ENCODE measurements around the gene MRS2. TPM values are rescaled to one million over a fixed set of nuclear protein-coding genes. Genes with fewer than 3 reads are reported as not detected.

MRS2 gene
- total and polyA plus RNA-seq, 2 donors (not counting 3 experiments of a cell fraction or from before 2014, with no cell fraction given): 12.1 to 21.1 TPM

- Histone ChIP-seq H3K27me3 (ENCODE audit: control insufficient read depth in 2 of 2, insufficient read depth in 2 of 2, low read length in 2 of 2) (no peaks in the 10 kb centered on the region), H3K9me3 (replicated peaks; ENCODE audit: control insufficient read depth, insufficient read depth, low read length) (no peaks in the 10 kb centered on the region), H3K79me2 (ENCODE audit: control insufficient read depth, insufficient read depth, low read length) (no peaks in the 10 kb centered on the region), H3K4me2 (ENCODE audit: insufficient read depth, low read length) (no peak overlapping the region), H3K9me1 (replicated peaks; ENCODE audit: control insufficient read depth, extremely low read depth, insufficient read depth, low read length) (no peaks in the 10 kb centered on the region), H3K4me1 (ENCODE audit: control insufficient read depth, extremely low read depth, insufficient read depth, low read length) (no peaks in the 10 kb centered on the region), H2AFZ (ENCODE audit: low read depth, low read length) (no peak overlapping the region), H3K4me3 (replicated peaks in 1 of 3; ENCODE audit: insufficient read depth in 1 of 3, low read depth in 1 of 3, low read length in 3 of 3) (no peak overlapping the region), H3K27ac (ENCODE audit: insufficient read depth, low read depth, low read length) (no peak overlapping the region), H3K9ac (replicated peaks; ENCODE audit: extremely low read depth, insufficient read depth, low read length) (no peak overlapping the region), H3K36me3 (ENCODE audit: control insufficient read depth in 2 of 2, extremely low read depth in 1 of 2, insufficient read depth in 2 of 2, low read length in 2 of 2) (no peaks in the 10 kb centered on the region), H4K20me1 (replicated peaks; ENCODE audit: control insufficient read depth, extremely low read depth, insufficient read depth, low read length) (no peaks in the 10 kb centered on the region)
- intact Hi-C loops (cut with micrococcal nuclease): no loop called here
- no TSS peak for BruUV-seq (replicated peaks)
- dilution Hi-C loops (cut with MboI; ENCODE audit: extremely low pct_ligation_motif_present, low sequenced_read_pairs): no loop called here
- DNase-seq (ENCODE audit: low read depth, low spot score): no peak
- CTCF ChIA-PET: no interaction called here
- no peak for FAIRE-seq
- POLR2A ChIA-PET: no interaction called here
- no peak for TF ChIP-seq FOS (IDR thresholded peaks at IDR 0.05; ENCODE audit: borderline replicate concordance, insufficient read depth, low read length)
- TF ChIP-seq POLR2AphosphoS5 (IDR thresholded peaks at IDR 0.05; ENCODE audit: insufficient read depth, low read depth, low read length): no peak
- no peak for TF ChIP-seq CTCF (IDR thresholded peaks at IDR 0.05; ENCODE audit: extremely low read depth in 1 of 2, insufficient read depth in 1 of 2, low read depth in 1 of 2, low read length in 2 of 2)
- no peak for TF ChIP-seq MYC (IDR thresholded peaks at IDR 0.05; ENCODE audit: low read depth, low read length)
- TF ChIP-seq JUN (IDR thresholded peaks at IDR 0.05; ENCODE audit: borderline replicate concordance, insufficient read depth, insufficient read length, low read depth): no peak
- no peak for TF ChIP-seq MAX (IDR thresholded peaks at IDR 0.05; ENCODE audit: insufficient read depth, insufficient read length)
- TF ChIP-seq GATA2 (IDR thresholded peaks at IDR 0.05; ENCODE audit: insufficient read depth, insufficient read length, low read depth, low read length): no peak
- TF ChIP-seq EZH2 (IDR thresholded peaks at IDR 0.05; ENCODE audit: borderline replicate concordance, low read depth, low read length, severe bottlenecking): no peak
- TF ChIP-seq POLR2A (IDR thresholded peaks at IDR 0.05; ENCODE audit: low read depth, low read length): no peak
Measured at GRCh38 chr6:24445704-24446103, 43.0 kb downstream of the MRS2 start.
